ENCODE results near the gene SAMD13. TPM values are rescaled to one million over a fixed set of nuclear protein-coding genes. Genes with fewer than 3 reads are reported as not detected.

The SAMD13 gene
- total RNA-seq, 1 experiment from 2014 or later, result 1.7 TPM

DNA sequence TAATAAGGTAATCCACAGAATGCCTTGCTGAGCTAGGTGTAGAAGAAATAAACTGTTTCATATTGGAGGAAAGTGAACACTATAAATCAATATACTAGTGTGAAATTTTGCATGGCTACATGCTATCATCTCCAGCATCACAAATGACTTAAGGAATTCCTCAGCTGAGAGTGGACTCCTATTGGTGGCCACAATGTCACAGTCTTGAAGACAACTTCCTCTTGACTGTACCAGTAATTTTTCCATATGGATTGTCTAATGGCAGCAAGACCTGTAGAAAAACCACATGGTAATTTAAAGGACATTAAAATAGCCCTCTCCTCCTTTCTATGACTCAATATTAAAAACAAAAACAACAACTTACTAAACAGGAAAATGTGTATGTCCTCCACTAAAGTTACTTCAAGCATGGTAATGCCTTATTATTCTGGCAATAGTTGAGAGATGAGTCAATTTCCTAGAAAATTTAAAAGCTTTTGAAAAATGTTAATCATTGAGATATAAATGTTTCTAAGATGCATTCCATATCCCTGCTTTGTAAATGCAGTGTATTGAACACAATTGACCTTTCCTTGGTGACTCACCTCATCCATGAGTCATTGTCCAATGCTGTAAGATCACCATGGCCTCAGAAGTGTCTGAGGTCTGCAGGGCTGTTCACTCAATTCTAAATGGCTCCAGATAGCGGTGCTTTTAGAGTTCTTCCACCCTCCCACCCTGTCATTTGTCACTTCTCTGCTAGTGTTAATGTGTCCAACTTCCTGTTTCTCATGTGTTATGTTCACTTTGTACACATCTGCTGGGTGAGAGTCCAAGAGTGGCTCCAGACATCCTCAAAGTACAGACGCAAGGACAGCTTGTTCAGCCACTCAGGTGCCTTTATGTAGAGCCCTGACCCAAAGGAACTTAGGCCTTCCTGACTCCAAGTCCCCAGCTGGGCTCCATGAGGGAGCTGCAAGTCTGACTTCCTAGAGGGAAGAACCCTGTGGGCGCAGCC, 64.0 kb downstream of the SAMD13 start:
- Mint-ChIP-seq H3K27me3 (ENCODE audit: unreplicated experiment) (no peaks in the 10 kb centered on the region), H3K27ac (ENCODE audit: unreplicated experiment) (peak overlapping the region; percentile 89), H3K36me3 (ENCODE audit: insufficient read depth, unreplicated experiment) (peaks cover 12% of the 10 kb centered on the region), H3K9me3 (ENCODE audit: low read depth, unreplicated experiment) (peaks cover 9% of the 10 kb centered on the region), H3K4me3 (ENCODE audit: low read depth, unreplicated experiment) (no peak overlapping the region), H3K4me1 (ENCODE audit: low read depth, unreplicated experiment) (peaks cover 31% of the 10 kb centered on the region)
- intact Hi-C loops (cut with micrococcal nuclease; ENCODE audit: unreplicated experiment), result loop anchor here (5.0 to 10.0 kb wide), 4 partner anchors 63 to 223 kb away; partner anchors contain the start of genes PRKACB and SAMD13
- no peak for TF ChIP-seq CTCF (IDR thresholded peaks at IDR 0.05; ENCODE audit: unreplicated experiment)
- CTCF ChIA-PET, result interaction anchor here (0.5 to 1.1 kb wide), 5 partner anchors 16 to 184 kb away, joined by 3 to 6 read pairs (median 5); no protein-coding TSS in a partner anchor
- DNase-seq, result peak; percentile 76
- BruUV-seq (replicated peaks), result no TSS peak

DNA sequence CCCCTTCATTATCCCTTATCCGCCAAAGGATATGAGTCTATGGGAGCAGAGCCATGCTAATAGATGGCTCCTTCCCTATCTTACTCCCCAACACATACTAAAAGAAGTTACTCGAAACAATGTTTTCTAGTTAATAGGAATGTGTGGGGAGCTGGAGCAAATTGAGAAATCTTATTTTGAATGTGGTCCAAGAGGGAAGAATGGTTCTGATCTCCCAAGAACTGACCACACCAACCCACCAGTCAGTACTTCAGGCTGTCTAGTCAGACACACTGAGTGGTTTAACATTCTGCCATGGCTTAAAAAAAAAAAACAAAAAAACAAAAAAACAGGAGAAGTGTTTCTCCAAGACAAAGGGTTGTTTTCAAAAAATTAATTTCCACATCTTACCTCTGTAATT, 65.3 kb downstream of the SAMD13 start:
- BruUV-seq (replicated peaks), result no TSS peak
- no peak overlapping the region for H3K27ac Mint-ChIP-seq (ENCODE audit: unreplicated experiment)
- H3K4me1 Mint-ChIP-seq (ENCODE audit: low read depth, unreplicated experiment), result peaks cover 27% of the 10 kb centered on the region
- peaks cover 12% of the 10 kb centered on the region for H3K36me3 Mint-ChIP-seq (ENCODE audit: insufficient read depth, unreplicated experiment)
- H3K27me3 Mint-ChIP-seq (ENCODE audit: unreplicated experiment), result no peaks in the 10 kb centered on the region
- intact Hi-C loops (cut with micrococcal nuclease; ENCODE audit: unreplicated experiment), result loop anchor here (5.0 to 10.0 kb wide), 4 partner anchors 64 to 224 kb away; partner anchors contain the start of genes PRKACB and SAMD13
- peaks cover 9% of the 10 kb centered on the region for H3K9me3 Mint-ChIP-seq (ENCODE audit: low read depth, unreplicated experiment)
- no peak for TF ChIP-seq CTCF (IDR thresholded peaks at IDR 0.05; ENCODE audit: unreplicated experiment)
- H3K4me3 Mint-ChIP-seq (ENCODE audit: low read depth, unreplicated experiment), result no peak overlapping the region
- DNase-seq, result no peak
- CTCF ChIA-PET, result interaction anchor here (0.7 kb wide), 1 partner anchor 20 kb away, joined by 3 read pairs; no protein-coding TSS in a partner anchor

- no peak overlapping the region for H3K27ac Mint-ChIP-seq (ENCODE audit: unreplicated experiment)
- H3K9me3 Mint-ChIP-seq (ENCODE audit: low read depth, unreplicated experiment), result peaks cover 9% of the 10 kb centered on the region
- no peak for DNase-seq
- CTCF ChIA-PET, result interaction anchor here (0.7 kb wide), 1 partner anchor 19 kb away, joined by 3 read pairs; no protein-coding TSS in a partner anchor
- H3K27me3 Mint-ChIP-seq (ENCODE audit: unreplicated experiment), result no peaks in the 10 kb centered on the region
- peaks cover 12% of the 10 kb centered on the region for H3K36me3 Mint-ChIP-seq (ENCODE audit: insufficient read depth, unreplicated experiment)
- TF ChIP-seq CTCF (IDR thresholded peaks at IDR 0.05; ENCODE audit: unreplicated experiment), result no peak
- no peak overlapping the region for H3K4me3 Mint-ChIP-seq (ENCODE audit: low read depth, unreplicated experiment)
- BruUV-seq (replicated peaks), result no TSS peak
- intact Hi-C loops (cut with micrococcal nuclease; ENCODE audit: unreplicated experiment), result loop anchor here (5.0 to 10.0 kb wide), 4 partner anchors 65 to 225 kb away; partner anchors contain the start of genes PRKACB and SAMD13
- H3K4me1 Mint-ChIP-seq (ENCODE audit: low read depth, unreplicated experiment), result peaks cover 23% of the 10 kb centered on the region
These were observed 65.7 kb downstream of the SAMD13 start for GRCh38 chr1:84367219-84367618.

- Mint-ChIP-seq H3K27me3 (ENCODE audit: unreplicated experiment) (no peaks in the 10 kb centered on the region), H3K9me3 (ENCODE audit: low read depth, unreplicated experiment) (peaks cover 9% of the 10 kb centered on the region), H3K4me3 (ENCODE audit: low read depth, unreplicated experiment) (no peak overlapping the region), H3K4me1 (ENCODE audit: low read depth, unreplicated experiment) (peaks cover 12% of the 10 kb centered on the region), H3K27ac (ENCODE audit: unreplicated experiment) (no peak overlapping the region), H3K36me3 (ENCODE audit: insufficient read depth, unreplicated experiment) (peaks cover 12% of the 10 kb centered on the region)
- BruUV-seq (replicated peaks), result no TSS peak
- intact Hi-C loops (cut with micrococcal nuclease; ENCODE audit: unreplicated experiment), result loop anchor here (5.0 to 10.0 kb wide), 4 partner anchors 64 to 226 kb away; partner anchors contain the start of genes PRKACB and SAMD13
- no peak for DNase-seq
- TF ChIP-seq CTCF (IDR thresholded peaks at IDR 0.05; ENCODE audit: unreplicated experiment), result no peak
- CTCF ChIA-PET, result no interaction called here
These were observed 66.9 kb downstream of the SAMD13 start for GRCh38 chr1:84368441-84368840.
